T47D (cell line): ENCODE data around the gene CSMD2.
A peak's percentile ranks its signal among the peaks of the same experiment; 100 is the strongest.

Experiments used
- DNase-seq, 2 experiments: peaks; one replicate each; pipeline versions ENCODE4 v3.0.0 to v3.0.0-alpha.2; 2011 to 2012; ENCODE audit warnings: low read depth in 1 of 2, low spot score in 1 of 2
- JUND ChIP-seq: IDR thresholded peaks from 2 replicates; pipeline ENCODE4 v1.6.1; 2012; ENCODE audit warnings: low read depth
- in situ Hi-C: cut with HindIII; loops from 2 replicates; pipeline ENCODE4 v1.10.0; 2016; ENCODE audit warnings: low sequenced_read_pairs, low pct_unique_long_range_greater_than_20kb

Gene CSMD2

GRCh38 chr1:34167389-34167788, 2.4 kb upstream of the CSMD2 start:
- in situ Hi-C loops: no loop called here
- no peak for TF ChIP-seq JUND
- no peak for DNase-seq

- in situ Hi-C loops: no loop called here
- DNase-seq: no peak
- TF ChIP-seq JUND: no peak
Measured at GRCh38 chr1:34166625-34167361, 1.8 kb upstream of the CSMD2 start.

DNA sequence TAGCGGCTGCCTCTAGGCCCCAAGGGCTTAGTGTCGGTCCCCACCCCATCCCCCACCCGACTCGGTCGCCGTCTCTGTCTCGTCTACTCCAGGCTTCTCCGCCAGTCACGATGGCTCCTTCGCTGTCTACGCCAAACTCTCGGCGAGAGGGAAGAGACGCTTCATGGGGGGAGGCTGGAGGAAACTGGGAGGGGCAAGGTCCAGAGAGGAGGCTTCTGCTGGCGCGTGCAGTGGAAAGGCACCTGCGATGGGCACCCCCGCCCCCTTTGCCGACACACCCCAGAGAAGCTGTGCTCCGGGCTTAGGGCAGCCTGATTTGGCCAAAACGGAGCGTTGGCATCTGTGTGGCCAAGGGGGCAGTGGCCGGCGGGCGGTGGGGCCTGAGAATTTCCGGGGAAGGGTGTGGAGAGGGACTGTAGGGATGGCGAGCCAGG, 1.2 kb upstream of the CSMD2 start:
- in situ Hi-C loops: no loop called here
- no peak for TF ChIP-seq JUND
- no peak for DNase-seq

- no peak for TF ChIP-seq JUND
- no peak for DNase-seq
- in situ Hi-C loops: no loop called here
Measured at GRCh38 chr1:34165422-34165921, 442 bp upstream of the CSMD2 start.

GRCh38 chr1:34163792-34164731, 968 bp downstream of the CSMD2 start:
- TF ChIP-seq JUND: no peak
- no peak for DNase-seq
- in situ Hi-C loops: no loop called here

GRCh38 chr1:34162852-34163766, 1.9 kb downstream of the CSMD2 start:
- in situ Hi-C loops: no loop called here
- TF ChIP-seq JUND: no peak
- peak; percentile 16 to 62 for DNase-seq

- no peak for TF ChIP-seq JUND
- DNase-seq: no peak
- in situ Hi-C loops: no loop called here
Measured at GRCh38 chr1:34156739-34157138, 8.3 kb downstream of the CSMD2 start.

- DNase-seq: no peak
- in situ Hi-C loops: no loop called here
- TF ChIP-seq JUND: no peak
Measured at GRCh38 chr1:34155860-34156259, 9.2 kb downstream of the CSMD2 start.

DNA sequence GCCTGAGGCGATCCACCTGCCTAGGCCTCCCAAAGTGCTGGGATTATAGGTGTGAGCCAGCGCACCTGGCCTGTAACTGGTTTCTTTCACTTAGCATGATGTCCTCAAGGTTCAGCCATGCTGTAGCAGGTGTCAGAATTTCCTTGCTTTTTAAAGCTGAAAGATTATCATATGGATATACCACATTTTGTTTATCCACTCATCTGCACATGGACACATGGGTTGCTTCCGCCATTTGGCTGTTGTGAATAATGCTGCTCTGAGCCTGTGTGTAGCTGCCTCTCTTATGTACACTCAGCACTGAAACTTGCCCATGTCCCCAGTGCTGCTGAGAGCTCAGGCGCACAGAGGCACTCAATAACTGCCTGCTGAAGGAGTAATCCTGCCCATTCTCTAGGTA, 11.8 kb downstream of the CSMD2 start:
- no peak for DNase-seq
- in situ Hi-C loops: no loop called here
- no peak for TF ChIP-seq JUND

GRCh38 chr1:34149501-34149900, 15.5 kb downstream of the CSMD2 start:
- in situ Hi-C loops: no loop called here
- no peak for DNase-seq
- TF ChIP-seq JUND: no peak

GRCh38 chr1:34147301-34147700, 17.7 kb downstream of the CSMD2 start:
- TF ChIP-seq JUND: no peak
- in situ Hi-C loops: no loop called here
- DNase-seq: no peak

DNA sequence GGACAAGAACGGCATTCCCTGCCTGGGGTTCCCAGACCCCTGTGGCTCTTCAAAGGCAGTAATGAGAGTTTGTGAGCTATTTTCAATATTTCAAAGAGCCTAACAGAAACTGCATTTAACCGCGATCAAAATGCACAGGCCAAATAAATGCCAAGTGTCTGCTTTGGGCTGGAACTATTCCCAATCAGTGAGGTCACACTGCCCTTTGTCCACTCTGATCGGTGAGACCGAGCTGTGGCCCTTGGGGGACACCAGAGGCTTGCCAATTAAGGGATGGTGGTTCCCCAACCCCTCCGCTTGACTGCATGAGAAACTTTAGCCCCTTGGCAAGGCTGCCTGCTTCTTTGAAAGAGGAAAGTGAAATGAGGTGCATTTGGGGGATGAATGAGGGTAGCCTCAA, 20.3 kb downstream of the CSMD2 start:
- in situ Hi-C loops: no loop called here
- DNase-seq: no peak
- no peak for TF ChIP-seq JUND
